Fibroblast of lung (primary cell): Measurements from ENCODE around the gene TTLL9. TPM values are rescaled to one million over a fixed set of nuclear protein-coding genes. Genes with fewer than 3 reads are reported as not detected.

ENCODE experiments used
- DNase-seq, 2 donors: peaks; one replicate each; pipeline versions ENCODE4 v3.0.0 to v3.0.0-alpha.2; 2010; ENCODE audit warnings: low read depth in 2 of 2
- H2AFZ ChIP-seq: 2 replicates; pipeline ENCODE4 v1.5.1; 2012; ENCODE audit warnings: low read length, control low read depth, inconsistent platforms
- H3K27ac ChIP-seq: 2 replicates; pipeline ENCODE4 v1.5.1; 2011; ENCODE audit warnings: low read length, control low read depth; ENCODE audit not compliant: insufficient read depth
- H3K27me3 ChIP-seq: 2 replicates; pipeline ENCODE4 v1.5.1; 2011; ENCODE audit warnings: mild to moderate bottlenecking, low read length; ENCODE audit not compliant: control insufficient read depth, insufficient read depth
- H3K36me3 ChIP-seq: 2 replicates; pipeline ENCODE4 v1.5.1; 2011; ENCODE audit warnings: low read length; ENCODE audit not compliant: control insufficient read depth, insufficient read depth
- H3K4me1 ChIP-seq: 2 replicates; pipeline ENCODE4 v1.5.1; 2011; ENCODE audit warnings: low read length; ENCODE audit not compliant: control insufficient read depth, insufficient read depth; ENCODE audit errors: extremely low read depth
- H3K4me2 ChIP-seq: 2 replicates; pipeline ENCODE4 v1.5.1; 2011; ENCODE audit warnings: low read length, control low read depth; ENCODE audit not compliant: insufficient read depth; ENCODE audit errors: extremely low read depth
- H3K4me3 ChIP-seq, 4 experiments: fragments of 200-600 bp in 1 of 4; sonication (generic) in 1 of 4; replicated peaks in 1 of 4; 2 replicates each; pipeline ENCODE4 v1.5.1; 2011 to 2016; ENCODE audit warnings: low read length in 4 of 4, low read depth in 3 of 4, mild to moderate bottlenecking in 3 of 4, control low read depth in 2 of 4, inconsistent platforms in 1 of 4, mixed read lengths in 1 of 4; ENCODE audit not compliant: insufficient read depth in 1 of 4; ENCODE audit errors: control extremely low read depth in 1 of 4
- H3K79me2 ChIP-seq: 2 replicates; pipeline ENCODE4 v1.5.1; 2012; ENCODE audit warnings: mild to moderate bottlenecking, low read length, inconsistent platforms; ENCODE audit not compliant: control insufficient read depth, insufficient read depth
- H3K9ac ChIP-seq: 2 replicates; pipeline ENCODE4 v1.5.1; 2011; ENCODE audit warnings: mild to moderate bottlenecking, low read length, control low read depth; ENCODE audit not compliant: insufficient read depth
- H3K9me3 ChIP-seq: 2 replicates; pipeline ENCODE4 v1.5.1; 2012; ENCODE audit warnings: low read depth, low read length; ENCODE audit not compliant: control insufficient read depth, insufficient read depth
- H4K20me1 ChIP-seq: 2 replicates; pipeline ENCODE4 v1.5.1; 2011; ENCODE audit warnings: low read length; ENCODE audit not compliant: control insufficient read depth, insufficient read depth; ENCODE audit errors: extremely low read depth
- EZH2 ChIP-seq: IDR thresholded peaks from 2 replicates; pipeline ENCODE4 v1.5.1; 2012; ENCODE audit warnings: low read length, control low read depth, mild to moderate bottlenecking; ENCODE audit errors: missing control alignments
- polyA plus RNA-seq, 2 donors: library from polyadenylated mRNA; depleted of rRNA in 1 of 2; stranded (reverse) in 1 of 2; unstranded in 1 of 2; fragments of >200 nt; gene quantifications; 2 replicates each; pipeline ENCODE4 v1.2.1, GENCODE V29; 2011 to 2012; ENCODE audit warnings: missing spikeins in 1 of 2
- total RNA-seq: library from RNA; depleted of rRNA; stranded (reverse); fragments of >200 nt; gene quantifications from 2 replicates; pipeline ENCODE4 v1.2.1, GENCODE V29; 2014
- TF ChIP-seq, protein P1 (sequence below), 2 donors: IDR thresholded peaks in 1 of 2; conservative IDR thresholded peaks in 1 of 2; 1 replicate in 1 of 2; 2 replicates in 1 of 2; pipeline ENCODE4 v1.5.1; 2011 to 2012; ENCODE audit warnings: low read length in 2 of 2, control low read depth in 1 of 2, inconsistent platforms in 1 of 2, low read depth in 1 of 2, mild to moderate bottlenecking in 1 of 2

The TTLL9 gene
- total and polyA plus RNA-seq, 2 donors (not counting 1 experiment from before 2014, with no cell fraction given), result 0.05 TPM; not detected in 1

DNA sequence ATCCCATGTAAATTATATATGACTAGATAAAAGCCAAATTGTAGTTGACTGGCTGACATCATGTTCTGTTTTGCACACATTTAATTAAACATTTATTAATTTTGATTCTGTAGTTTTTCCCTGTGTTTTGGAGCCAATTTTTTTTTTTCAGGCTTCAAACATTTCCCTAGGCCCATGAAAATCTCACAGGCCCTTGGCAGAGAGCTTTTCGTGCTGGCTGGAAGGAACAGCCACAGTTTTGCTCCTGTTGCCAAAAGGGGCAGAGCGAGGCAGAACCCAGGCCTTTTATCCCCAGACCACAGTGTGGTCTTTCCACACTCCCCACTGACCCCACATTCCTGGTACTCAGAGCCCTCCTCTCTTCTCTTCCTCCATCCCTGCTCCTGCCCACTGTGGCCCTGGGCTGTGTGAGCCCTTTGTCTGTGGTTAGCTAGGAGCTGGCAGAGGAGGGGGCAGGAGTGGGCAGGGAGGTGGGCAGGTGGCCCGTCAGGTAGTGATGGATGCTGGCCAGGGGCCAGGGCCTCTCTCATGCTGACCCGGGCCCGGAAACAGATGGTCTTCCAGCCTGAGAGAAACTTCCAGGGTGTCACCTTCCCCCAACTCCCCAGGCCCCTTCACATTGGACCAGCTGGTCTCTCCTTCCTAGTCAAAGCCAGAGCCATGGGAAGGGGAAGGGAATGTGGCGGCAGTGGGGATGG lies 120.4 kb downstream of the TTLL9 start:
- Histone ChIP-seq H3K27me3 (peaks cover 13% of the 10 kb centered on the region), H3K4me1 (no peaks in the 10 kb centered on the region), H3K4me3 (no peak overlapping the region), H3K9me3 (no peaks in the 10 kb centered on the region), H3K9ac (no peak overlapping the region), H2AFZ (no peak overlapping the region), H4K20me1 (no peaks in the 10 kb centered on the region), H3K27ac (no peak overlapping the region), H3K4me2 (no peak overlapping the region), H3K36me3 (no peaks in the 10 kb centered on the region), H3K79me2 (no peaks in the 10 kb centered on the region)
- DNase-seq, result no peak
- TF ChIP-seq EZH2, result no peak
- TF ChIP-seq, protein P1, sequence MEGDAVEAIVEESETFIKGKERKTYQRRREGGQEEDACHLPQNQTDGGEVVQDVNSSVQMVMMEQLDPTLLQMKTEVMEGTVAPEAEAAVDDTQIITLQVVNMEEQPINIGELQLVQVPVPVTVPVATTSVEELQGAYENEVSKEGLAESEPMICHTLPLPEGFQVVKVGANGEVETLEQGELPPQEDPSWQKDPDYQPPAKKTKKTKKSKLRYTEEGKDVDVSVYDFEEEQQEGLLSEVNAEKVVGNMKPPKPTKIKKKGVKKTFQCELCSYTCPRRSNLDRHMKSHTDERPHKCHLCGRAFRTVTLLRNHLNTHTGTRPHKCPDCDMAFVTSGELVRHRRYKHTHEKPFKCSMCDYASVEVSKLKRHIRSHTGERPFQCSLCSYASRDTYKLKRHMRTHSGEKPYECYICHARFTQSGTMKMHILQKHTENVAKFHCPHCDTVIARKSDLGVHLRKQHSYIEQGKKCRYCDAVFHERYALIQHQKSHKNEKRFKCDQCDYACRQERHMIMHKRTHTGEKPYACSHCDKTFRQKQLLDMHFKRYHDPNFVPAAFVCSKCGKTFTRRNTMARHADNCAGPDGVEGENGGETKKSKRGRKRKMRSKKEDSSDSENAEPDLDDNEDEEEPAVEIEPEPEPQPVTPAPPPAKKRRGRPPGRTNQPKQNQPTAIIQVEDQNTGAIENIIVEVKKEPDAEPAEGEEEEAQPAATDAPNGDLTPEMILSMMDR (conservative IDR thresholded peaks at IDR 0.05 in 1 of 2, IDR thresholded peaks at IDR 0.05 in 1 of 2; ENCODE audit: low read depth in 1 of 2, low read length in 2 of 2), result no peak

DNA sequence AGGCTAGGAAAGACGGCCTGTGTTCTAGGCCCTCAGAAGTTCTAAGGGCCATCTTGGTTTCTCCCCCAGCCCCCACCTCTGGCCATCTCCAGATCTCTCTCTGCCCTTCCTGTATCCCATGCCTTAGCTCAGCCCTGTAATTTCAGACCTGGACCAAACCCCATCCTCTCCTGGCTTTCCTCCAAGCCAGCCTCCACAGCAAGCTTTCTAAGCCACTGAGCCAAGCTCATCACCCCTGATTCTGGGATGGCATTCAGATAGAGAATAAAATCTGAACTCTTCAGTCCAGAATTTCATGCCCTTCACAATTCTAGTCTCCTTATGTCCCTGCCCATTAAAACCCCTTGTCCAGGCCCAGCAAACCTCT lies 120.9 kb downstream of the TTLL9 start:
- no peak overlapping the region for H3K4me3 ChIP-seq
- no peaks in the 10 kb centered on the region for H3K9me3 ChIP-seq
- TF ChIP-seq, protein P1 (conservative IDR thresholded peaks at IDR 0.05 in 1 of 2, IDR thresholded peaks at IDR 0.05 in 1 of 2; ENCODE audit: low read depth in 1 of 2, low read length in 2 of 2), result no peak
- no peak for TF ChIP-seq EZH2
- no peak overlapping the region for H3K4me2 ChIP-seq
- no peak overlapping the region for H3K9ac ChIP-seq
- no peaks in the 10 kb centered on the region for H3K36me3 ChIP-seq
- no peaks in the 10 kb centered on the region for H3K4me1 ChIP-seq
- no peaks in the 10 kb centered on the region for H3K79me2 ChIP-seq
- no peak overlapping the region for H3K27ac ChIP-seq
- H3K27me3 ChIP-seq, result peaks cover 13% of the 10 kb centered on the region
- H2AFZ ChIP-seq, result no peak overlapping the region
- no peak for DNase-seq
- no peaks in the 10 kb centered on the region for H4K20me1 ChIP-seq

DNA sequence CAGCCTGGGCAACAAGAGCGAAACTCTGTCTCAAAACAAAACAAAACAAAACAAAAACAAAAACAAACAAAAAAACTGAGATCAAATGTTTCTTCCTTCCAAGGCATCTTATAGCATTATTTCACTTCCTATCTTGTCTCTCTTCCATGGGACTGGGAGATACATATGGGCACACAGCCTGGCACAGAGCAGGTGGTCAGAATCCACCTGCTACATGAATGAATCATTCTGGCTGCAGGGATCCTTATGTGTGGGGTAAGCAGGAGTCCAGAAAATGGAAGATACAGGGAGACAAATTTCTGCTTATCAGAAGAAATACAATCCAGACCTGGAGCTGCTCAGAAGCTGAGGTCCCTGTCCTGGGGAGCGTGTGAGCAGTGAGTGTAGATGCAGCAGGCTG lies 121.7 kb downstream of the TTLL9 start:
- TF ChIP-seq, protein P1 (conservative IDR thresholded peaks at IDR 0.05 in 1 of 2, IDR thresholded peaks at IDR 0.05 in 1 of 2; ENCODE audit: low read depth in 1 of 2, low read length in 2 of 2), result no peak
- no peak for TF ChIP-seq EZH2
- Histone ChIP-seq H4K20me1 (no peaks in the 10 kb centered on the region), H3K4me1 (no peaks in the 10 kb centered on the region), H3K9ac (no peak overlapping the region), H3K79me2 (no peaks in the 10 kb centered on the region), H3K4me2 (no peak overlapping the region), H3K27me3 (peaks cover 13% of the 10 kb centered on the region), H3K4me3 (no peak overlapping the region), H2AFZ (no peak overlapping the region), H3K9me3 (no peaks in the 10 kb centered on the region), H3K27ac (no peak overlapping the region), H3K36me3 (no peaks in the 10 kb centered on the region)
- DNase-seq, result no peak

Other genes starting within 250 kb of the TTLL9 start
- not detected in 2 replicates for gene COX4I2, start 232.7 kb upstream of the TTLL9 start, total RNA-seq
- gene COX4I2, start 232.7 kb upstream of the TTLL9 start, polyA plus RNA-seq, result not detected in 2 replicates
- 50.8 and 77.1 TPM in 2 replicates for gene BCL2L1, start 147.8 kb upstream of the TTLL9 start, total RNA-seq
- gene BCL2L1, start 147.8 kb upstream of the TTLL9 start, polyA plus RNA-seq, result 61.8 and 107 TPM in 2 replicates
- 5.4 and 21.0 TPM in 2 replicates for gene TPX2, start 131.3 kb upstream of the TTLL9 start, total RNA-seq
- 19.9 and 72.2 TPM in 2 replicates for gene TPX2, start 131.3 kb upstream of the TTLL9 start, polyA plus RNA-seq
- under 0.01 TPM in 1 of 2 replicates, not detected in the other for gene MYLK2, start 51.3 kb upstream of the TTLL9 start, total RNA-seq
- gene MYLK2, start 51.3 kb upstream of the TTLL9 start, polyA plus RNA-seq, result 0.03 TPM in 1 of 2 replicates, not detected in the other
- under 0.01 TPM in 1 of 2 replicates, not detected in the other for gene FOXS1, start 25.0 kb upstream of the TTLL9 start, total RNA-seq
- not detected in 2 replicates for gene FOXS1, start 25.0 kb upstream of the TTLL9 start, polyA plus RNA-seq
- not detected in 2 replicates for gene DUSP15, start 107 bp upstream of the TTLL9 start, total RNA-seq
- 0.14 TPM in 1 of 2 replicates, not detected in the other for gene DUSP15, start 107 bp upstream of the TTLL9 start, polyA plus RNA-seq
- gene PDRG1, start 81.4 kb downstream of the TTLL9 start, total RNA-seq, result 3.9 and 5.4 TPM in 2 replicates
- gene PDRG1, start 81.4 kb downstream of the TTLL9 start, polyA plus RNA-seq, result 14.0 and 14.5 TPM in 2 replicates
- gene XKR7, start 97.5 kb downstream of the TTLL9 start, total RNA-seq, result not detected in 2 replicates
- not detected in 2 replicates for gene XKR7, start 97.5 kb downstream of the TTLL9 start, polyA plus RNA-seq
- gene CCM2L, start 139.8 kb downstream of the TTLL9 start, total RNA-seq, result not detected in 2 replicates
- not detected in 2 replicates for gene CCM2L, start 139.8 kb downstream of the TTLL9 start, polyA plus RNA-seq
- not detected in 2 replicates for gene HCK, start 181.6 kb downstream of the TTLL9 start, total RNA-seq
- not detected in 2 replicates for gene HCK, start 181.6 kb downstream of the TTLL9 start, polyA plus RNA-seq
- 22.3 and 33.5 TPM in 2 replicates for gene TM9SF4, start 239.1 kb downstream of the TTLL9 start, total RNA-seq
- 67.3 and 71.3 TPM in 2 replicates for gene TM9SF4, start 239.1 kb downstream of the TTLL9 start, polyA plus RNA-seq